ENCODE data around the gene FAM83E. TPM values are rescaled to one million over a fixed set of nuclear protein-coding genes. Genes with fewer than 3 reads are reported as not detected.

FAM83E gene
- total RNA-seq, 2 donors from 2014 or later = 7.5 to 8.5 TPM

- Mint-ChIP-seq H3K9me3 (no peaks in the 10 kb centered on the region), H3K27ac (no peak within 1 kb of the TSS), H3K36me3 (ENCODE audit: insufficient read depth in 2 of 2) (no peaks in the 10 kb centered on the region), H3K27me3 (ENCODE audit: low read depth) (no peaks in the 10 kb centered on the region), H3K4me1 (ENCODE audit: low read depth) (no peaks in the 10 kb centered on the region), H3K4me3 (no peak within 1 kb of the TSS)
- no peak for DNase-seq
- no peak for ATAC-seq (replicated peaks in 1 of 2)
Measured at GRCh38 chr19:48606463-48607358, 8.2 kb downstream of the FAM83E start, which contains the start of gene SPACA4. TSS of gene SPACA4 (plus strand) at chr19:48606742. CDS start at chr19:48606979, 237 bp downstream.

GRCh38 chr19:48603850-48604249 lies 11.0 kb downstream of the FAM83E start:
- no peak overlapping the region for H3K27ac Mint-ChIP-seq
- H3K4me1 Mint-ChIP-seq (ENCODE audit: low read depth) = no peaks in the 10 kb centered on the region
- no peak overlapping the region for H3K4me3 Mint-ChIP-seq
- DNase-seq (no peak), ATAC-seq (replicated peaks in 1 of 2) (no peak)
- no peaks in the 10 kb centered on the region for H3K9me3 Mint-ChIP-seq
- H3K27me3 Mint-ChIP-seq (ENCODE audit: low read depth) = no peaks in the 10 kb centered on the region
- no peaks in the 10 kb centered on the region for H3K36me3 Mint-ChIP-seq (ENCODE audit: insufficient read depth in 2 of 2)

- DNase-seq (no peak), ATAC-seq (replicated peaks in 1 of 2) (no peak)
- H3K36me3 Mint-ChIP-seq (ENCODE audit: insufficient read depth in 2 of 2) = no peaks in the 10 kb centered on the region
- H3K27me3 Mint-ChIP-seq (ENCODE audit: low read depth) = no peaks in the 10 kb centered on the region
- no peak overlapping the region for H3K27ac Mint-ChIP-seq
- no peak overlapping the region for H3K4me3 Mint-ChIP-seq
- H3K4me1 Mint-ChIP-seq (ENCODE audit: low read depth) = no peaks in the 10 kb centered on the region
- no peaks in the 10 kb centered on the region for H3K9me3 Mint-ChIP-seq
Measured at GRCh38 chr19:48603449-48603848, 11.4 kb downstream of the FAM83E start.

GRCh38 chr19:48603001-48603400 lies 11.9 kb downstream of the FAM83E start:
- DNase-seq = no peak
- Mint-ChIP-seq H3K36me3 (ENCODE audit: insufficient read depth in 2 of 2) (no peaks in the 10 kb centered on the region), H3K27ac (no peak overlapping the region), H3K9me3 (no peaks in the 10 kb centered on the region), H3K27me3 (ENCODE audit: low read depth) (no peaks in the 10 kb centered on the region), H3K4me3 (no peak overlapping the region), H3K4me1 (ENCODE audit: low read depth) (no peaks in the 10 kb centered on the region)
- ATAC-seq (replicated peaks in 1 of 2) = no peak

- Mint-ChIP-seq H3K27me3 (ENCODE audit: low read depth) (no peaks in the 10 kb centered on the region), H3K36me3 (ENCODE audit: insufficient read depth in 2 of 2) (no peaks in the 10 kb centered on the region), H3K9me3 (no peaks in the 10 kb centered on the region), H3K27ac (no peak overlapping the region), H3K4me3 (no peak overlapping the region), H3K4me1 (ENCODE audit: low read depth) (no peaks in the 10 kb centered on the region)
- DNase-seq (no peak), ATAC-seq (replicated peaks in 1 of 2) (no peak)
Measured at GRCh38 chr19:48600679-48601417, 14.0 kb downstream of the FAM83E start.

- DNase-seq (no peak), ATAC-seq (replicated peaks in 1 of 2) (no peak)
- Mint-ChIP-seq H3K9me3 (no peaks in the 10 kb centered on the region), H3K4me1 (ENCODE audit: low read depth) (no peaks in the 10 kb centered on the region), H3K36me3 (ENCODE audit: insufficient read depth in 2 of 2) (no peaks in the 10 kb centered on the region), H3K4me3 (no peak overlapping the region), H3K27me3 (ENCODE audit: low read depth) (no peaks in the 10 kb centered on the region), H3K27ac (no peak overlapping the region)
Measured at GRCh38 chr19:48598996-48599700, 15.7 kb downstream of the FAM83E start.

GRCh38 chr19:48596679-48597465 lies 18.0 kb downstream of the FAM83E start:
- Mint-ChIP-seq H3K4me3 (peak overlapping the region; percentile 67 to 83), H3K27me3 (ENCODE audit: low read depth) (no peaks in the 10 kb centered on the region), H3K9me3 (no peaks in the 10 kb centered on the region), H3K36me3 (ENCODE audit: insufficient read depth in 2 of 2) (no peaks in the 10 kb centered on the region), H3K27ac (peak overlapping the region; percentile 86), H3K4me1 (ENCODE audit: low read depth) (peaks cover 1% of the 10 kb centered on the region)
- DNase-seq (peak; percentile 47), ATAC-seq (replicated peaks in 1 of 2) (peak; percentile 78 to 91)

GRCh38 chr19:48596237-48596636 lies 18.6 kb downstream of the FAM83E start:
- ATAC-seq (replicated peaks in 1 of 2) (no peak), DNase-seq (no peak)
- H3K9me3 Mint-ChIP-seq = no peaks in the 10 kb centered on the region
- no peaks in the 10 kb centered on the region for H3K27me3 Mint-ChIP-seq (ENCODE audit: low read depth)
- no peaks in the 10 kb centered on the region for H3K36me3 Mint-ChIP-seq (ENCODE audit: insufficient read depth in 2 of 2)
- H3K4me1 Mint-ChIP-seq (ENCODE audit: low read depth) = peaks cover 6% of the 10 kb centered on the region
- peak overlapping the region; percentile 54 to 67 for H3K4me3 Mint-ChIP-seq
- H3K27ac Mint-ChIP-seq = no peak overlapping the region

GRCh38 chr19:48595833-48596232 lies 19.0 kb downstream of the FAM83E start:
- no peaks in the 10 kb centered on the region for H3K27me3 Mint-ChIP-seq (ENCODE audit: low read depth)
- H3K27ac Mint-ChIP-seq = no peak overlapping the region
- H3K9me3 Mint-ChIP-seq = no peaks in the 10 kb centered on the region
- H3K36me3 Mint-ChIP-seq (ENCODE audit: insufficient read depth in 2 of 2) = no peaks in the 10 kb centered on the region
- DNase-seq = no peak
- no peak for ATAC-seq (replicated peaks in 1 of 2)
- H3K4me3 Mint-ChIP-seq = peak overlapping the region; percentile 54 to 67
- H3K4me1 Mint-ChIP-seq (ENCODE audit: low read depth) = peaks cover 6% of the 10 kb centered on the region

- Mint-ChIP-seq H3K9me3 (no peaks in the 10 kb centered on the region), H3K4me3 (peak overlapping the region; percentile 29 to 62), H3K4me1 (ENCODE audit: low read depth) (peaks cover 6% of the 10 kb centered on the region), H3K27ac (no peak overlapping the region), H3K36me3 (ENCODE audit: insufficient read depth in 2 of 2) (no peaks in the 10 kb centered on the region), H3K27me3 (ENCODE audit: low read depth) (no peaks in the 10 kb centered on the region)
- DNase-seq = no peak
- ATAC-seq (replicated peaks in 1 of 2) = no peak
Measured at GRCh38 chr19:48595171-48595570, 19.7 kb downstream of the FAM83E start.

GRCh38 chr19:48591021-48591420 lies 23.9 kb downstream of the FAM83E start:
- DNase-seq (no peak), ATAC-seq (replicated peaks in 1 of 2) (no peak)
- Mint-ChIP-seq H3K27me3 (ENCODE audit: low read depth) (no peaks in the 10 kb centered on the region), H3K4me3 (no peak overlapping the region), H3K27ac (peak overlapping the region; percentile 6), H3K4me1 (ENCODE audit: low read depth) (peaks cover 23% of the 10 kb centered on the region), H3K9me3 (no peaks in the 10 kb centered on the region), H3K36me3 (ENCODE audit: insufficient read depth in 2 of 2) (no peaks in the 10 kb centered on the region)

- Mint-ChIP-seq H3K27me3 (ENCODE audit: low read depth) (no peaks in the 10 kb centered on the region), H3K36me3 (ENCODE audit: insufficient read depth in 2 of 2) (peaks cover 0 to 2% of the 10 kb centered on the region in 2 donors), H3K27ac (no peak overlapping the region), H3K4me1 (ENCODE audit: low read depth) (peaks cover 28% of the 10 kb centered on the region), H3K4me3 (peak overlapping the region; percentile 50 to 77), H3K9me3 (no peaks in the 10 kb centered on the region)
- ATAC-seq (replicated peaks in 1 of 2) = peak; percentile 87
- DNase-seq = peak; percentile 91 to 92
Measured at GRCh38 chr19:48588670-48589401, 26.0 kb downstream of the FAM83E start.

Data from activated T-cell treated with anti-CD3 and anti-CD28 coated beads, Interleukin-2, amount 50 U/mL, for 72 hours (primary cell).